Activated gamma-delta T cell treated with Interleukin-2 at 50 U/mL for 16 hours (primary cell): Measurements from ENCODE around the gene CEMIP.
A peak's percentile ranks its signal among the peaks of the same experiment; 100 is the strongest.

Source experiments
- DNase-seq: peaks from one replicate; pipeline ENCODE4 v3.0.0-alpha.2; 2020

CEMIP gene

DNA sequence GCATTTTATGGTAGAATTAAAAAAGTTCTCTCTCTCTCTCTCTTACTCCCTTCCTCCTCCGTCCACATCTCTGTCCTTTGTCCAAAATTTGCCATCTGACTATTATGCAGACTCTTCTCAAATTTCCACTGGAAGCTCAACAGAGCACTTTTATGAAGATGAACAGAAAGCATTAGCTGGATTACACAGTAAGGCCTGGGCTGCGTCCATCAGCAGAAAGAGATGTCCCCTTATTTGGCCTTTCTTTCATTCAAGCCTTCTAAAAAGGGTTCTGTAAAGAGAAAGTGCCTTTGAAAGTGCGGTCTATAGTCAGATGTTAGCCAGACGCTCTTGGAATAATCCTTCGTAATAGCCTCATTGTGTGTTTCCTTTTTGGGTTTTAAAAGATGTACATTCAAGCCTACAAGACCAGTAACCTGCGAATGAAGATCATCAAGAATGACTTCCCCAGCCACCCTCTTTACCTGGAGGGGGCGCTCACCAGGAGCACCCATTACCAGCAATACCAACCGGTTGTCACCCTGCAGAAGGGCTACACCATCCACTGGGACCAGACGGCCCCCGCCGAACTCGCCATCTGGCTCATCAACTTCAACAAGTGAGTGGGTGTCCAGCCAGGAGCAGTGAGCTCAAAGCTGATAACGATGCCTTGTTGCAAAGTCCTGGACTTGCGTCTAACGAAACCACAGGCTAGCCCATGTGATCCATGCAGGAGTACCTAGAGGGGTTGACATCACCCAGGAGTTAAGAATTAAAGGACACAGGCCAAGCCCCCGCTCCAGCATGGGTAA, 157.3 kb downstream of the CEMIP start:
- no peak for DNase-seq

GRCh38 chr15:80937718-80938117, 158.5 kb downstream of the CEMIP start:
- no peak for DNase-seq

DNA sequence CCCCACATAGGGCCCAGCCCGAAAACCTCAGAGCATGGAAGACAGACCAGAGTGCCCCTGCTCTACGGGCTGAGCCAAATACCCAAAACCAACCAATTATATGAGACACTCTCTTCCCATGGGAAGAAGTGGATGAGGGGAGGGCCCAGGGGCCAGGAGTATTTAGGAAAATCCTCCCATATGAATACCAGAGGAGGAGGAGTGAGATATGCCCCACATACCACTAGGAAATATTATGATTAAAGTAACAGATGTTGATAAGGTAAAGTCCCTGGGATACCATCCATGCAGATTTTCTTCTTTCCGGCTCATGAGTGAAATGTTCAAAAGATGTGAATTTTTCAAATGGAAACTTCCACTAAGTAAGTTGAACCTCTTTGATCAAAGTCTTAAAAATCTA, 160.0 kb downstream of the CEMIP start:
- DNase-seq, result no peak

DNA sequence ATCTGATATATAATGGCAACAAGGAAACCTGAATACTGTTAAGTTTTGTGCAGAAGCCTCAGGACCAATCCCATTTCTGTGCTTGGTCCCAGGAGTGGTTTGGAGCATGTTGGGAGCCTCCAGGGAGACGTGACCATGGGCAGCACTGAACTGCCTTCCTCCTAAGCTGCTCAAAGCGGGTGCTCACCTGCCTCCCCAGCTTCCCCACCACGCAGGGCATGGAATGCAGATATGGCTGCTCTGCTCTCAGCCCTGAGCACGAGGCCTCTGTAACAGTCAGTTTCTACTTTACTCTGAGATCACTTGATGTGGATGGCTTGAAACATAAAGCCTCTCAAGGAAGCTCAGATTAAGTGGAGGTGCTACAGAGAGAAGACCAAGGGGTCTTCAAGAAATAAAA, 161.2 kb downstream of the CEMIP start:
- no peak for DNase-seq

- no peak for DNase-seq
These were observed 161.7 kb downstream of the CEMIP start for GRCh38 chr15:80940851-80941250.

GRCh38 chr15:80942266-80942665, 163.1 kb downstream of the CEMIP start:
- DNase-seq, result no peak

GRCh38 chr15:80942746-80943565, 163.8 kb downstream of the CEMIP start:
- DNase-seq, result no peak

DNA sequence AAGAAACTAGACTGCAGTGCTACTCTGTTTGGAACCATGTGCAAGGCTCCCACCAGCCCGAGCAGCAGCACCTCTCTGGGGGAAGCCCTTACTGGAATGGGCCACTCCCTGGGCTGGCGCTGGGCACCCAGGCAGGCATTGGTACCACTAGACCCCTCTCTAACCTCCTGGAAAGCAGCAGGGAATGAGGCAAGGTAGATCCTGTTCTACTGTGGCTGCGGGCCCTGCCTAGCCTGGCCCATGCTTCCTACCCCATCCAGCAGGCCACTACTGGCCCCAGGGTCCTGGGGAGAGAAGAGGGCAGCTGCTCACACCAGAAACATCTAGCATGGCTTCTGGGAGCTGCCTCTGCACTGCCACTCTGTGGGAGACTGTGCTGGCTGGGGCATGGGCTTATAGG, 165.6 kb downstream of the CEMIP start:
- DNase-seq, result no peak

DNA sequence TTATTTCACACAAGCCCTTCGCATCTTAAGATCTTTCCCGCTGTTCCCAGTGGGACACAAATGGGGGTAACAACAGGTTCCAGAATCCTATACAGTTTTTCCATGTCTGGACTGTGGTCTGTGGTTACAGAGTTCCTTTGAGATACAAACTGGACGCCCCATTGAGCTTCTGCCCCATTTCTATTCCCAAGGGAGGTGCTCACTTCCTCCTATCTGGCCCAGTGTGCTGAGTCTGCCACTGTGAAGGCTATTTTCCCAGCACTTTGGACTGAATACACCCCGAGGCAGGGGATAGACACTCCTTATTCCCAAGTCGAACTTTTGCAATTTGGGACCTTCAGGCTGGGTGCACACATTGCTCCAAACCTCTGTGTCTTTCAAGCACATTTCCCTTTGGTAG, 166.4 kb downstream of the CEMIP start:
- no peak for DNase-seq

DNA sequence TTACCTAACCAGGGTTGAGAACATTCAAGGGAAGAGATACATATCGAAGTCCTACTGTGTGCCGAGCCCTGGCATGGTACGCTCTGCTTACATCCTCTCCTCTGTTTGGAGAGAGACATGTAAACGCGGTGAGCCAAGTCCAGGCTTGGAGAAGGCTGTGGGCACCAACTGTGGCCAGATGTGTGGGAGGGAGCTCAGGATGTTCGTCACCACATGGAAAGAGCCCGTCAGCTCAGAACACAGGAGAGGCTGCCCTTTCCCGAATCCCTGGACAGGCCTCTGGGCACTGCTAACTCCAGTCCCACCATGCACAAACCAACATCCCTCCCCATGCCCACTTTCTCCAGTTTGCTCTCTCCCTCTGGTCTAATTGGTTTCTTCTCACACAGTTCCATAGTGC, 167.4 kb downstream of the CEMIP start:
- DNase-seq, result no peak

DNA sequence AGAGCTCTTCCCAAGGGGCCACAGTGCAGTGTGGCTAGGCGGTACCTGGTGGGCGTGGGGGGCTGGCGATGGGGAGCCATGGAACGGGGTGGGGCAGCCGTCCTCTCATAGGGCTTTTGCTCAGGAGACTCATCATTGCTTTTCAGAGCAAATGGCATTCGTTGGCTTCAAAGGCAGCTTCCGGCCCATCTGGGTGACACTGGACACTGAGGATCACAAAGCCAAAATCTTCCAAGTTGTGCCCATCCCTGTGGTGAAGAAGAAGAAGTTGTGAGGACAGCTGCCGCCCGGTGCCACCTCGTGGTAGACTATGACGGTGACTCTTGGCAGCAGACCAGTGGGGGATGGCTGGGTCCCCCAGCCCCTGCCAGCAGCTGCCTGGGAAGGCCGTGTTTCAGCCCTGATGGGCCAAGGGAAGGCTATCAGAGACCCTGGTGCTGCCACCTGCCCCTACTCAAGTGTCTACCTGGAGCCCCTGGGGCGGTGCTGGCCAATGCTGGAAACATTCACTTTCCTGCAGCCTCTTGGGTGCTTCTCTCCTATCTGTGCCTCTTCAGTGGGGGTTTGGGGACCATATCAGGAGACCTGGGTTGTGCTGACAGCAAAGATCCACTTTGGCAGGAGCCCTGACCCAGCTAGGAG, 169.6 kb downstream of the CEMIP start:
- DNase-seq, result no peak

DNA sequence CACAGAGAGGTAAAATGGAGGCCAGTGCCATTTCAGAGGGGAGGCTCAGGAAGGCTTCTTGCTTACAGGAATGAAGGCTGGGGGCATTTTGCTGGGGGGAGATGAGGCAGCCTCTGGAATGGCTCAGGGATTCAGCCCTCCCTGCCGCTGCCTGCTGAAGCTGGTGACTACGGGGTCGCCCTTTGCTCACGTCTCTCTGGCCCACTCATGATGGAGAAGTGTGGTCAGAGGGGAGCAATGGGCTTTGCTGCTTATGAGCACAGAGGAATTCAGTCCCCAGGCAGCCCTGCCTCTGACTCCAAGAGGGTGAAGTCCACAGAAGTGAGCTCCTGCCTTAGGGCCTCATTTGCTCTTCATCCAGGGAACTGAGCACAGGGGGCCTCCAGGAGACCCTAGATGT, 170.6 kb downstream of the CEMIP start:
- no peak for DNase-seq

DNA sequence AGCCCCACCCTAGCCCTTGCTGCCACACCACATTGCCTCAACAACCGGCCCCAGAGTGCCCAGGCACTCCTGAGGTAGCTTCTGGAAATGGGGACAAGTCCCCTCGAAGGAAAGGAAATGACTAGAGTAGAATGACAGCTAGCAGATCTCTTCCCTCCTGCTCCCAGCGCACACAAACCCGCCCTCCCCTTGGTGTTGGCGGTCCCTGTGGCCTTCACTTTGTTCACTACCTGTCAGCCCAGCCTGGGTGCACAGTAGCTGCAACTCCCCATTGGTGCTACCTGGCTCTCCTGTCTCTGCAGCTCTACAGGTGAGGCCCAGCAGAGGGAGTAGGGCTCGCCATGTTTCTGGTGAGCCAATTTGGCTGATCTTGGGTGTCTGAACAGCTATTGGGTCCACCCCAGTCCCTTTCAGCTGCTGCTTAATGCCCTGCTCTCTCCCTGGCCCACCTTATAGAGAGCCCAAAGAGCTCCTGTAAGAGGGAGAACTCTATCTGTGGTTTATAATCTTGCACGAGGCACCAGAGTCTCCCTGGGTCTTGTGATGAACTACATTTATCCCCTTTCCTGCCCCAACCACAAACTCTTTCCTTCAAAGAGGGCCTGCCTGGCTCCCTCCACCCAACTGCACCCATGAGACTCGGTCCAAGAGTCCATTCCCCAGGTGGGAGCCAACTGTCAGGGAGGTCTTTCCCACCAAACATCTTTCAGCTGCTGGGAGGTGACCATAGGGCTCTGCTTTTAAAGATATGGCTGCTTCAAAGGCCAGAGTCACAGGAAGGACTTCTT, 171.3 kb downstream of the CEMIP start:
- DNase-seq, result no peak

- no peak for DNase-seq
These were observed 172.8 kb downstream of the CEMIP start for GRCh38 chr15:80951941-80952340.

DNA sequence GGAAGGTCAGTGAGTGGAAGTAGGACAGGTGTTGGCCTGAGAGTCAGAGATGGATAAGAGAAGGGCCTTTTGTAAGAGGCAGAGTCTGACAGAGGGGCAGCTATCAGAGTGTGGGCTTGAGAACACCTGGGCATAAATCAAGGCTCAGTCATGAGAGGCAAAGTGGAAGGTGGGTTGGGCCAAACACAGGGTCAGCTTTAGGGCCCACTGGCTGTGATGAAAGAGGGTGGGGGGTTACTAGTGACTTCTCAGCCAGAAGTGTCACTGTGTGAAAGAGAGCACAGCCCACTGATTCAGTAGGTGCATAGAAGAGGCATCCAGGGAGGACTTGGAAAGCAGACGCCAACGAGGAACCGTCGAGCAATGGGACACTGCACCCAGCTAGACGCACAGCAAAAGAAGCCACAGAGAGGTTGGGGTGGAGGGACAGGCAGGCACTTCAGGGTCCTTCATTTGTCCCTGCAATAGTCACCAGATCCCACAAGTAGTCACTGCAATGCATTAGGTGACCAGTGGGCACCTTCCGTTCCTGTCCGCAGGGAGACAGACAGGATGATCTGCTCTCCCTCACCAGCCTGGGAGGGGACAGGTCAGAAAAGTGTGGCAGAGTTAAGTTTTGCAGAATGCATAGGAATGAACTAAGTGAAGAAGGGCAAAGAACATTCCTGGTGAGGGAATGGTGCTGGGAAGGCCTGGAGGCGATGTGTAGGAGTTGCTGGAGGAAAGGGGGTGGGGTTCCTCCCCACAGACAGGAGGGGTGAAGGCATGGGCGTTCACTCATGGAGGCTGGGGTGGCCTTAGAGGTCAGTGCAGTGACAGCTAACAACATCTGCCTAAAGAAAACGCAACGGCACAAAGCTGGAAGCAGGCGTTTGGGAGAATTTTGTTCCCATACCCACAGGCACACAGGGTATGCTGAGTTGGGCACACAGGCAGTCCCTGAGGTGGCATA, 174.1 kb downstream of the CEMIP start:
- DNase-seq, result no peak

DNA sequence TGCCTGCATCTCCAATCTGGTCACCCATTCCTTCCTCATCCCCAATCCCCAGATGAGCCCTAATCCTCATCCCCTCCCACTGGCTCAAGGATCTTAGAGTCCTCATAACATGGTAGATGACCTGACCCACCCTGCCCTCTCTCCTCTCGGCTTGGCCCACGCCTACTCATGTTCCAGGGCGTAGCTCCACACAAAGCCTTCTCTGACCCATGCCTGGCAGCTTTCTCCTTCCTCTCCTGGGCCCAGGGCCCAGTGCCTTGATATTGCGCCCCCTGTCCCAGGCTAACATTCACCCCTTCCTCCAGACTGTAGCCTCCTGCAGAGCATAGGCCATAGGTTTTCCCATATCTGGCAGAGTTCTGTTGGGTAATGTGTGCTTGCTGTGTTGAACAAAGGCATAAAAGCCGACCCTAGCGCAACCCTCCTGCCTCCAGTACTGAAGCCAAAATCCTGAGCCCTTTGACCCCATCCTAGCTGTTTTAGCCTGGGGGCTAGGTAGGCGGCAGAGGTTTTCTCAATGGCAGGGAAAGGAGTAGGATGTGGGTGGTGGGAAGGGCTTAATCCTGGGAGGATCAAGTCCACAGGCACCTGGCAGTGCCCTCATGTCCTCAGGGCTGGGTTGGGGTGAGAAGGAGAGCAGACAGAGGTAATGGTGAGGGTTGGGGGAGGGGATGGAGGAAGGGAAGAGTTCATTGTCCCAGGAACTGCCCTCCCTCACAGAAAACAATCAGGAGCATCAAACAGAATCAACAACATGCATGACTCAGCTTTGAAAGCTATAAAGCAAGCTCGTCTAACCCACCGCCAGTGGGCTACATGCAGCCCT, 175.0 kb downstream of the CEMIP start:
- DNase-seq, result no peak

DNA sequence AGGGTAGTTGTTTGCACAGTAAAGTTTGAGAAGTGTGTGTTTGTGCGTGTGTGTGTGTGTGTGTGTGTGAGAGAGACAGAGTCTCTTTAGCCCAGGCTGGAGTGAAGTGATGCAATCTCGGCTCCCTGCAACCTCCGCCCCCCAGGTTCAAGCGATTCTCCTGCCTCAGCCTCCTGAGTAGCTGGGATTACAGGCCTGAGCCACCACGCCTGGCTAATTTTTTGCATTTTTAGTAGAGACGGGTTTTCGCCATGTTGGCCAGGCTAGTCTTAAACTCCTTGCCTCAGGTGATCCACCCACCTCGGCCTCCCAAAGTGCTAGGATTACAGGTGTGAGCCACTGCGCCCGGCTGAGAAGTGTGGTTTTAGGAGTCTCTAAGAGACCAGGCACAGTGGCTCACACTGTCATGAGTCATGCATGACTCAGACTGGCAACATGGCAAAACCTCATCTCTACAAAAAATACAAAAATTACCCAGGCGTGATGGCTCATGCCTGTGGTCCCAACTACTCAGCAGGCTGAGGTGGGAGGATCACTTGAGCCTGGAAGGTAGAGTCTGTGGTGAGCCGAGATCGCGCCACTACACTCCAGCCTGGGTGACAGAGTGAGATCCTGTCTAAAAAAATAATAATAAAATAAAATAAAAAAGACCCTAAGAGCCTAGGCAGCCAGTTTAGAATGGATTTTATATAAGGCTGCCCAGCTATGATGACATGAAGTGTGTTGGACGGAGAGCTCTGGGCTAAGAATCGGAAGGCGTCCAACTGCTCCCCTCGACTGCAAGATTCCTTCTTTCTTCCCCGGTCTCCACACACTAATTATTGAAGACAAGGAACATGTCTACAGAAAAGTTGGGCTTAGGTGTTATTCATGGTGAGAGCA, 176.6 kb downstream of the CEMIP start:
- DNase-seq, result peak; percentile 42

- DNase-seq, result no peak
These were observed 178.4 kb downstream of the CEMIP start for GRCh38 chr15:80957556-80957955.

DNA sequence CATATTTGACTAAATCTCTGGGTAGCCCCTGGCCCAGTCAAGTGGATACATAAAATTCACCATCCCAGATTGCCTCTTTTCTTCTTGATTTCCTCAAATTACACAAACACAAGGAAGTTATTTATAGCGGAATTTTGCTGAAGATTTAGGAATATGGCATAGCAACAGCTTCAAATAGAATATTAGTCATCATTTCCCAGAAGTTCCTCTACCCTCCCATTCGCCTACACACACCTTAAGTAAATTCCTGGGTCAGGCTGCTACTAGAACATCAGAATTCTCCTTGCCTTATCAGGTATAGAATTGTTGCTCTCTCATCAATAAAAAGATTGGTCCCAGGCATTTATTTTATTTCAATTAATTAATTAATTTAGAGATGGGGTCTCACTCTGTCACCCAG, 178.8 kb downstream of the CEMIP start:
- no peak for DNase-seq
